Astrocyte (in vitro differentiated cells and primary cell): ENCODE data around the gene TIMM22. TPM values are rescaled to one million over a fixed set of nuclear protein-coding genes. Genes with fewer than 3 reads are reported as not detected.

Experiments
- DNase-seq: peaks from one replicate; pipeline ENCODE4 v3.0.0-alpha.2; 2010; ENCODE audit warnings: low read depth
- FAIRE-seq: peaks from 2 replicates; lab custom pipeline; 2011; peaks lifted over from hg19 to GRCh38; lab: Jason Lieb, UNC
- H2AFZ ChIP-seq: 2 replicates; pipeline ENCODE4 v1.6.0; 2012; ENCODE audit warnings: low read depth, low read length, inconsistent platforms
- H3K27ac ChIP-seq: 2 replicates; pipeline ENCODE4 v1.5.1; 2011; ENCODE audit warnings: low read depth, low read length, inconsistent platforms
- H3K27me3 ChIP-seq: 2 replicates; pipeline ENCODE4 v1.6.0; 2011; ENCODE audit warnings: low read length, inconsistent platforms; ENCODE audit not compliant: insufficient read depth
- H3K36me3 ChIP-seq: 2 replicates; pipeline ENCODE4 v1.5.1; 2011; ENCODE audit warnings: low read length, inconsistent platforms; ENCODE audit not compliant: insufficient read depth
- H3K4me1 ChIP-seq: 2 replicates; pipeline ENCODE4 v1.5.1; 2011; ENCODE audit warnings: low read length, inconsistent platforms; ENCODE audit not compliant: insufficient read depth
- H3K4me2 ChIP-seq: 2 replicates; pipeline ENCODE4 v1.6.0; 2012; ENCODE audit warnings: low read length, inconsistent platforms
- H3K4me3 ChIP-seq: 2 replicates; pipeline ENCODE4 v1.5.1; 2011; ENCODE audit warnings: low read depth, mild to moderate bottlenecking, low read length, inconsistent platforms; ENCODE audit not compliant: insufficient read depth
- H3K79me2 ChIP-seq: 2 replicates; pipeline ENCODE4 v1.6.0; 2012; ENCODE audit warnings: mild to moderate bottlenecking, low read length, inconsistent platforms; ENCODE audit not compliant: insufficient read depth
- H3K9ac ChIP-seq: 2 replicates; pipeline ENCODE4 v1.6.0; 2012; ENCODE audit warnings: mild to moderate bottlenecking, low read length, inconsistent platforms
- H3K9me3 ChIP-seq: 2 replicates; pipeline ENCODE4 v1.5.1; 2012; ENCODE audit warnings: low read depth, mild to moderate bottlenecking, low read length, inconsistent platforms; ENCODE audit not compliant: insufficient read depth
- H4K20me1 ChIP-seq: 2 replicates; pipeline ENCODE4 v1.6.0; 2012; ENCODE audit warnings: low read length, inconsistent platforms; ENCODE audit not compliant: insufficient read depth
- H3K27ac Mint-ChIP-seq: one replicate; pipeline ENCODE4 v1.8.0; 2021; ENCODE audit warnings: mild to moderate bottlenecking, mixed read lengths; ENCODE audit not compliant: unreplicated experiment
- H3K27me3 Mint-ChIP-seq: one replicate; pipeline ENCODE4 v1.8.0; 2021; ENCODE audit warnings: low read depth, mixed read lengths; ENCODE audit not compliant: unreplicated experiment
- H3K36me3 Mint-ChIP-seq: one replicate; pipeline ENCODE4 v1.8.0; 2021; ENCODE audit warnings: low read depth, mixed read lengths; ENCODE audit not compliant: unreplicated experiment
- H3K4me1 Mint-ChIP-seq: one replicate; pipeline ENCODE4 v1.8.0; 2021; ENCODE audit warnings: low read depth, mixed read lengths; ENCODE audit not compliant: unreplicated experiment
- H3K4me3 Mint-ChIP-seq: one replicate; pipeline ENCODE4 v1.8.0; 2021; ENCODE audit warnings: mild to moderate bottlenecking, moderate library complexity, mixed read lengths; ENCODE audit not compliant: unreplicated experiment
- H3K9me3 Mint-ChIP-seq: one replicate; pipeline ENCODE4 v1.8.0; 2021; ENCODE audit warnings: mild to moderate bottlenecking, mixed read lengths; ENCODE audit not compliant: unreplicated experiment
- EZH2 ChIP-seq: IDR thresholded peaks from 2 replicates; pipeline ENCODE4 v1.6.1; 2012; ENCODE audit warnings: mild to moderate bottlenecking, low read length, inconsistent platforms; ENCODE audit not compliant: insufficient read depth
- total RNA-seq: library from RNA; stranded (reverse); gene quantifications from 2 replicates; pipeline ENCODE4 v1.2.1, GENCODE V29; 2021
- TF ChIP-seq, protein P1 (sequence below): IDR thresholded peaks from 2 replicates; pipeline ENCODE4 v1.5.1; 2011; ENCODE audit warnings: low read depth, mild to moderate bottlenecking, inconsistent platforms, low read length, moderate library complexity; ENCODE audit not compliant: insufficient read depth

TIMM22 gene
- total RNA-seq, 1 donor from 2014 or later = 20.0 TPM

DNA sequence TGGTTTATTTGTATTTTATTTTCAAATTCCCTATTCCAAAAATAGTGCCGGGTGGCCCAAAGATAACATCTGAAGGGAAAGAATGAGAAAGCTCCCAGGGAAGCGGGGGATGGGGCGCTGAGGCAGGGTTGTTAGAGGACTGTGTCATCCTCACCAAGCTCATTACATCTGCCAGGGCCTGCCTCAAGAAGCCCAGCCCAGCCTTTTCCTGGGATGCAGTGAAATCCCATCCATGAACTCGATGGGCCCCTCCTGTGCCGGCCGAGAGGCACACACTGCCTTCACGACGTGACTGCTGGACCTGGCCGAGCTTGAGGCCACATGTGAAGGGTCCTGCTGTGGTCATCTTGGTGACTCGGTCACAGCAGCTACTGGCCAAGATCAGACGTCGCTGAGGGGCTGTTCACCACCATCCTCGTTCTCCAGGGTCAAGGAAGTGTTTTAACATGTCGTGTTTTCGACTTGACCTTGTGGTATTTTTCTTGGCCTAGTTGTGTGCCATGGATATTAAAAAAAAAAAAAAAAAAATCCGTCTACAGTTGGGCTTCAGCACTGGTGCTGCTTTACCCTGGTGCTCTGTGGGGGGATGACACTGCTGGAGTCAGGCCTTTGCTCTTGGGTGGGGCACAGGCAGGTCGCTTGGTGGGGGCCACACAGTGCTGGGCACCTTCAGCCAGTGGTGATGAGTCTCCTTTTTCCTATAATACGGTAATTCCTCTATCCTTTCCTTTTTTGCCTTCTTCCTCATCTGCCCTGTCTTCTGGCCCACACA, 4.9 kb downstream of the TIMM22 start:
- peak; percentile 72 for DNase-seq
- Histone ChIP-seq H3K79me2 (peaks cover 25% of the 10 kb centered on the region), H3K27me3 (no peaks in the 10 kb centered on the region), H3K9me3 (no peaks in the 10 kb centered on the region), H3K27ac (peak overlapping the region; percentile 85), H4K20me1 (peaks cover 76% of the 10 kb centered on the region), H2AFZ (no peak overlapping the region), H3K4me3 (no peak overlapping the region), H3K4me1 (peaks cover 61% of the 10 kb centered on the region), H3K9ac (peak overlapping the region; percentile 59), H3K4me2 (peak overlapping the region; percentile 60), H3K36me3 (peaks cover 18% of the 10 kb centered on the region)
- Mint-ChIP-seq H3K27me3 (no peaks in the 10 kb centered on the region), H3K36me3 (peaks cover 24% of the 10 kb centered on the region), H3K9me3 (no peaks in the 10 kb centered on the region), H3K27ac (peak overlapping the region; percentile 75), H3K4me3 (peak overlapping the region; percentile 50), H3K4me1 (peaks cover 39% of the 10 kb centered on the region)
- no peak for FAIRE-seq
- TF ChIP-seq EZH2 = no peak
- TF ChIP-seq, protein P1, sequence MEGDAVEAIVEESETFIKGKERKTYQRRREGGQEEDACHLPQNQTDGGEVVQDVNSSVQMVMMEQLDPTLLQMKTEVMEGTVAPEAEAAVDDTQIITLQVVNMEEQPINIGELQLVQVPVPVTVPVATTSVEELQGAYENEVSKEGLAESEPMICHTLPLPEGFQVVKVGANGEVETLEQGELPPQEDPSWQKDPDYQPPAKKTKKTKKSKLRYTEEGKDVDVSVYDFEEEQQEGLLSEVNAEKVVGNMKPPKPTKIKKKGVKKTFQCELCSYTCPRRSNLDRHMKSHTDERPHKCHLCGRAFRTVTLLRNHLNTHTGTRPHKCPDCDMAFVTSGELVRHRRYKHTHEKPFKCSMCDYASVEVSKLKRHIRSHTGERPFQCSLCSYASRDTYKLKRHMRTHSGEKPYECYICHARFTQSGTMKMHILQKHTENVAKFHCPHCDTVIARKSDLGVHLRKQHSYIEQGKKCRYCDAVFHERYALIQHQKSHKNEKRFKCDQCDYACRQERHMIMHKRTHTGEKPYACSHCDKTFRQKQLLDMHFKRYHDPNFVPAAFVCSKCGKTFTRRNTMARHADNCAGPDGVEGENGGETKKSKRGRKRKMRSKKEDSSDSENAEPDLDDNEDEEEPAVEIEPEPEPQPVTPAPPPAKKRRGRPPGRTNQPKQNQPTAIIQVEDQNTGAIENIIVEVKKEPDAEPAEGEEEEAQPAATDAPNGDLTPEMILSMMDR = no peak

DNA sequence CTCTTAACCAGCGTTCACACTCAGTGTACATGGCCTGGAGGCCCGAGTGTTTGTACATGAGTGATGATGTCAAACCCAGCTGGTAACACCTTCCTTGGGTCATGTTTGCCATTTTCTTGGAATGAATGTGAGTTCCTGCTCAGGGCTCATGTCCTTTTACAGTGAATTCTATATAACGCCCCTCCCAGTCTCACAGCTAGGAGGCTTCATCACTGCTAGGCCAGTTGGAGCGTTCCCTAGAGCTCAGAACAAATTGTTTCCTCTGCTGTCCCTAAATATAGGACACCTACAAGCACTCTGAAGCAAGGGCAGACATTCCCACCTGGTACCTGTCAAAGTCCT, 5.5 kb downstream of the TIMM22 start:
- H3K27me3 Mint-ChIP-seq = no peaks in the 10 kb centered on the region
- peaks cover 25% of the 10 kb centered on the region for H3K36me3 Mint-ChIP-seq
- DNase-seq (peak; percentile 27), FAIRE-seq (no peak)
- no peak overlapping the region for H3K4me3 Mint-ChIP-seq
- Histone ChIP-seq H3K27me3 (no peaks in the 10 kb centered on the region), H3K36me3 (peaks cover 18% of the 10 kb centered on the region), H3K4me3 (no peak overlapping the region), H2AFZ (no peak overlapping the region), H3K4me2 (peak overlapping the region; percentile 60), H3K79me2 (peaks cover 21% of the 10 kb centered on the region), H3K4me1 (peaks cover 61% of the 10 kb centered on the region), H4K20me1 (peaks cover 81% of the 10 kb centered on the region), H3K27ac (peak overlapping the region; percentile 85), H3K9ac (peak overlapping the region; percentile 59), H3K9me3 (no peaks in the 10 kb centered on the region)
- no peak for TF ChIP-seq EZH2
- TF ChIP-seq, protein P1 = no peak
- peaks cover 39% of the 10 kb centered on the region for H3K4me1 Mint-ChIP-seq
- H3K27ac Mint-ChIP-seq = no peak overlapping the region
- no peaks in the 10 kb centered on the region for H3K9me3 Mint-ChIP-seq
